ENCODE results near the gene RPS6KC1. TPM values are rescaled to one million over a fixed set of nuclear protein-coding genes. Genes with fewer than 3 reads are reported as not detected.
"Not testable (repeated sequence)": the region's sequence is repeated elsewhere in the genome, so short reads cannot be mapped to it uniquely, and the experiment has no call there.

Gene RPS6KC1
- total RNA-seq, 1 experiment from 2014 or later, result 33.4 TPM

DNA sequence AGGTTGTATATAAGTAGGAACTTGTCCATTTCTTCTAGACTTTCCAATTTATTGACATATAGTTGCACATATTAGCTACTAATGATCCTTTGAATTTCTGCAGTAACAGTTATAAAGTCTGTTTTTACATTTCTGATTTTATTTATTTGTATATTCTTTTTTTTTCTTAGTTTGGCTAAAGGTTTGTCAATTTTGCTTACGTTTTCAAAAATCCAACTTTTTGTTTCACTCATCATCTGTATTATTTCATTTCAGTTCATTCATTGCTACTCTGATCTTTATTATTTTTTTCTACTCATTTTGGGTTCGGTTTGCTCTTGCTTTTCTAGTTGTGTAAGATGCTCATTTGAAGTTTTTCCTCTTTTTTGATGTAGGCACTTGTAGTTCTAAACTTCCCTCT lies 97.9 kb downstream of the RPS6KC1 start:
- DNase-seq (ENCODE audit: extremely low read depth, low read depth), result no peak

DNA sequence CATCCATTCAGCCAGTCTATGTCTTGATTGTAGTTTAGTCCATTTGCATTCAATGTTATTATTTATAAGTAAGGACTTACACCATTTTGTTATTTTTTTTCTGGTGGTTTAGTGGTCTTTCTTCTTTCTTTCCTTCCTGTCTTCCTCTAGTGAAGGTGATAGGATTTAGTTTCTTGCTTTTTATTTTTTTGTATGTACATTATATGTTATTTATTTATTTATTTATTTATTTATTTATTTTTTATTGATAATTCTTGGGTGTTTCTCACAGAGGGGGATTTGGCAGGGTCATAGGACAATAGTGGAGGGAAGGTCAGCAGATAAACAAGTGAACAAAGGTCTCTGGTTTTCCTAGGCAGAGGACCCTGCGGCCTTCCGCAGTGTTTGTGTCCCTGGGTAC lies 99.0 kb downstream of the RPS6KC1 start:
- not testable (repeated sequence) for DNase-seq (ENCODE audit: extremely low read depth, low read depth)

DNA sequence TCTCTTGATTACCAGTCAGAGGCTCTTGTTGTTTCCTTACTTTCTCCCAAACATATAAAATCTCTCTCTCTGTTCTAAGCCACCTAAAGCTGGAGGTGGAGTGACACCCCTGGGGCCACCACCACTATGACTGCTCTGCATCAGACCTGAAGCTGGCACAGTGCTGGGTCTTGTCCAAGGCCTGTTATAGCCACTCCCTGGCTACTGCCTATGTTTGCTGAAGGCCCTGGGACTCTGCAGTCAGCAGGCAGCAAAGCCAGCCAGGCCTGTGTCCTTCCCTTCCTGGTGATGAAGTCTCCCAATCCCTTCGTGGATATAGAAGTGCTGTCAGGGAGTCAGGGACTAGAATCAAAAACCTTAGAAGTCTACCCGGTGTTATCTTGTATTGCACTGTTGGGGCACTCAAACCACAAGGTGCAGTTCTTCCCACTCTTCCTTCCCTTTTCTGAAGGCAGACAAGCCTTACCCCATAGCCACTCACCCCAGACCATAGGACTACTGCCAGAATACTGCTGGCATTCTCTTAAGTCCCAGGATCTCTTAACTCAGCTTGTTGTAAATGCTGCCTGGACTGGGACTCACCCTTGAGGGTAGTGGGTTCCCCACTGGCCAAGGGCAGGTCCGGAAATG lies 103.1 kb downstream of the RPS6KC1 start:
- no peak for DNase-seq (ENCODE audit: extremely low read depth, low read depth)

DNA sequence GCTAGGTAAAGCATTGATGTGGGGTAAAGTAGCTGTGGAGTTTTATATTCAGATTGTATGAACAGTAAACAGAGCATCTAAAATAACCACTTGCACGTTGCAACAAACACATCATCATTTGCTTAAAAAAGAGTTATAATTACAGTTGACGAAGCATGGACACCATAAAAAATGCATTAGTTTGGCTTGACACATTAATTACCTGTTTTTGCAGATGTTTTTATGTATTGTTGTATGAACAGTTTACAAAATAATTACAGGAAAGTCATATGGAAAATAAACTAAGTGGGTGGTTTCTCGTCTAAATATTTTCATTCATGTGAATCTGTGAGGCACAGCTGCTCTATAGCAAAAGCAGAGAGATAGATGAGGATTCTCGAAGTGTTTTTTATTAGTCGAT lies 108.3 kb downstream of the RPS6KC1 start:
- no peak for DNase-seq (ENCODE audit: extremely low read depth, low read depth)

DNA sequence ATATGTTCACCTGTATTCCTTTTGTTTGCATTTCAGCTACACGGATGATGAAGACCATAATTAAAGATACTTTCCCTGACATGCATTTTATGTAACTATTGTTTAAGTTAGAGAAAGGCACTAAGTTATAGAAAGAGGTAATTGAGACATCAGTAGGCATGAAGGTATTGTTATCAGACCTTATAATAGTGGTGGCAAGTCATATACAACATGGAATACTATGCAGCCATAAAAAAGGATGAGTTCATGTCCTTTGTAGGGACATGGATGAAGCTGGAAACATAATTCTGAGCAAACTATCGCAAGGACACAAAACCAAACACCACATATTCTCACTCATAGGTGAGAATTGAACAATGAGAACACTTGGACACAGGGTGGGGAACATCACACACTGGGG lies 109.4 kb downstream of the RPS6KC1 start:
- not testable (repeated sequence) for DNase-seq (ENCODE audit: extremely low read depth, low read depth)

DNA sequence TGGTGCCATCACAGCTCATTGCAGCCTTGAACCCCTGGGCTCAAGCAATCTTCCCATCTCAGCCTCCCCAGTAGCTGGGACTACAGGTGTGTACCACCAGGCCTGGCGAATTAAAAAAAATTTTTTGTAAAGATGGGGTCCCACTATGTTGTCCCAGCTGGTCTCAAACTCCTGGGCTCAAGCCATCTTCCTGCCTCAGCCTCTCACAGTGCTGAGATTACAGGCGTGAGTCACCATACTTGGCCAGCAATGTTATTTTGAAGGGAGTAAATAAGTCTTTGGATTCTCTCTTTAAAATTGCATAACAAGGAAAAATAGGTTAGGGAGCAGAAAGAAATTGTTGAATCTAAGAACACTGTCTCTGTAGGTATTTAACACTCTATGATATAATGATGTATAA lies 111.3 kb downstream of the RPS6KC1 start:
- DNase-seq (ENCODE audit: extremely low read depth, low read depth), result no peak

DNA sequence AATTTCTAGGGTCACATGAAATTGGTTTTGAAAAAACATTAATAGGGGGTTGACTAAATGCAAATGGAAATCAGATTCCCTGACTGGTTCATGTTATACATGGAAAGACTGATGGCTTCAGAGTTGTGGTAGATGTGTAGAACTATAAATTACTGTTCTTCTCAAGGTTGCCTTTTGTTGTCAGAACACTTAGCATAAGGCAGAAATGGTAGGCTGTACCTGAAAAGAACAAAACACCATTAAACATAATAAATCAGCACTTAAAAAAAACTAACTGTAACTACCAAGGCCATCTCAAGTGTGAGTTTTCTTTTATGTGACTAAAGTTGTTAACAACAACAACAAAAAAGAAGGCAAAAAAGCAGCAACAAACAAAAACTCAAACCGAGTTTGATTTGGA lies 111.8 kb downstream of the RPS6KC1 start:
- DNase-seq (ENCODE audit: extremely low read depth, low read depth), result no peak

DNA sequence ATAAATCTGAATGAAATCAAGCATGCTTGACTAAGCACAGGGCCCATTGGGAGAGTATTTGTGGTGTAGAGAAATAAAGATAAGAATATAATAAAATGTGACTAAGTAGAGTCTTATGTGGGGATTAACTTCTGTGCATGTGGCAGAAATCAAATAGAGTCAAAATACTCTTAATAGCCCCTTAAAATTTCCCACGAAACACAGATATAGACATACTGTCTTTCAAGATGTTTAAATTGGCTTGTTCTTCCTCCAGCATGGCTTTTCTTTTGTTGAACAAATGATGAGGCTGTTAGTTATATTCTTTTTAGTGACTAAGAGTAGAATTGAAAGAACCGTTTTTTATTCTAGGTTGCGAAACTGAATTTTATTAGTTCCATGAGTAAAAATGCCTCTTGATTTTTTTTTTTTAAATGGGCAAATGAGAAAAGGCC lies 112.3 kb downstream of the RPS6KC1 start:
- DNase-seq (ENCODE audit: extremely low read depth, low read depth), result no peak

DNA sequence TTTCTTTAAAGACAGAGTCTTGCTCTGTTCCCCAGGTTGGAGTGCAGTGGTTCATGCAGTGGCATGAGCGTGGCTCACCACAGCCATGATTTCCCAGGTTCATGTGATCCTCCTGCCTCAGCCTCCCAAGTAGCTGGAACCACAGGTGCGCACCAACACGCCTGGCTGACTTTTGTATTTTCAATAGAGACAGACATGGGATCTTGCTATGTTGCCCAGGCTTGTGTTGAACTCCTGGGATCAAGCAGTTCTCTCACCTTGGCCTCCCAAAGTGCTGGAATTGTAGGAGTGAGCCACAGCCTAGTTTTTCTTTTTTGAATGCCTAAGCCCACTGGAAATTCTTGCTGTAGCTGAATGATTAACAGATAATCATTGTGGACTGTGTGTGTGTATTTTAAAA lies 113.5 kb downstream of the RPS6KC1 start:
- DNase-seq (ENCODE audit: extremely low read depth, low read depth), result no peak

DNA sequence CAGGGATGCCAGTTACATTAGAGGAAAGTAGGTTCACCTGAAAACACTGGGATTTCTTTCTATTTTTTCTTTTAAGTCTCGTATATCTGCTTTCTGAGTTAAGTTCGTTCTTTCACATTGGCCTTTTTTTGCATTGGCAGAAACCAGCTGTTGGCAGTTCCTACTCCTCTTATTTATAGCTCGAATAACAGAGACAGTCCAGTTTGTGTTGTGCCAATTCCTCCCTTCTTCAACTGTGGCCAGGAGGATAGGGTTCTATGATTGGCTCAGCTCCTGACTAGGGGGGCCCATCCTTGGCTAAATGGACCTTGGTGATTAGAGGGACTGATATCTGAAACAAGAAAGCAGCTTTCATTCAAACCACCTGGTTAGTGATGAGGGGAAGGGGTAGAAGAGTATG lies 115.8 kb downstream of the RPS6KC1 start:
- no peak for DNase-seq (ENCODE audit: extremely low read depth, low read depth)

DNA sequence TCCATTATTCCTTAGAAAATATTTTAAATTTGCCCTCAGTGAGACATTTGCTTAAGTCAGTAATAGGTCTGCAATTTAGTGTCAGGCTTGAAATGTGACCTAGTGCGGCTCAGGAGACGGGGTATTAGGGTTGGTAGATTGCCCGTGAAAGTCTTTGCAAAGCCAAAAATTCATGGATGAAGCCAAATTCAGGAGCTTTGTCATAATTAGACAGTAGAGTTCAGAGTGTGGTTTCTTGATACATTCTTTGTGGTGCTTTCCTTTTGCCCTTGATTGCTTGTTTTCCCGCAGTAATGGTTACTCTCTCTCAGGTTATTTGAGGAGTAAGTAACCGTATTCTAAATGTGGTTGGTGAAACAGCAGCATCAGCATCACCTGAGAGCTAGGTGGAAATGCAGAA lies 120.7 kb downstream of the RPS6KC1 start:
- no peak for DNase-seq (ENCODE audit: extremely low read depth, low read depth)

DNA sequence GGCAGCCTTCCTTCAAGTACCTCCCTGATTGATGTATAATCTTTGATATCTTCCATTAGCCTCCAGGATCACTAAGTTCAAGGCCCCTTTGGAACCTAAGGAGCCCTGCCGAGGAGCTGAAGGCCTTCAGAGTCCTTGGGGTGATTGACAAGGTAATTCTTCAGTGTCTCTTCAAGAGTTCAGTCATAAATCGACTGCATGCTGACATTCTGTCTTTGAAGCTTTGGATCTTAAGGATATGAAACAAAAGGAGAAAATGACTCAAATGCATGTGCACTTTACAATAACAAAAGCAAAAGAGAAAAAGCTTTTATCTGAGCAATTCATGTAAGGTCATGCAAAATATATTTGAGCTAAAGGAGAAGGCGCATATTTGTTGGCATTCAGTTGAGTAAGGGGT lies 125.3 kb downstream of the RPS6KC1 start:
- DNase-seq (ENCODE audit: extremely low read depth, low read depth), result no peak

DNA sequence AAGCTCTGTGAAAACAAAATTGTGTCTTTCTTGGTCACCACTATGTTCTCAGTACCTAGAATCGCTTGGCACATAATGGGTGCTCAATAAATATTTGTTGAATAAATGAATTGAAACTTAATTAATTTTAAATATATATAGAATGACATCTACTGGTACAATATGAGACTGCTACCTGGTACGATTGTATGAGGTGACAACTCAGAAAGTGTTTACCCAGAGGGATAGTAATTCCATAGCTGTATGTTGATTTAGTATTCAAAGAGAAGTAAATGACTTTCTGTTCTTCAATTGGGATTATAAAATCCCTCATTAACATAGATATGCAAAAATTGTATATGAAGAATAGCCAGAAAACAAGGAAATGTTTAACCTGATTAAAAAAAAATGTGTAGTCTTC lies 128.7 kb downstream of the RPS6KC1 start:
- no peak for DNase-seq (ENCODE audit: extremely low read depth, low read depth)

DNA sequence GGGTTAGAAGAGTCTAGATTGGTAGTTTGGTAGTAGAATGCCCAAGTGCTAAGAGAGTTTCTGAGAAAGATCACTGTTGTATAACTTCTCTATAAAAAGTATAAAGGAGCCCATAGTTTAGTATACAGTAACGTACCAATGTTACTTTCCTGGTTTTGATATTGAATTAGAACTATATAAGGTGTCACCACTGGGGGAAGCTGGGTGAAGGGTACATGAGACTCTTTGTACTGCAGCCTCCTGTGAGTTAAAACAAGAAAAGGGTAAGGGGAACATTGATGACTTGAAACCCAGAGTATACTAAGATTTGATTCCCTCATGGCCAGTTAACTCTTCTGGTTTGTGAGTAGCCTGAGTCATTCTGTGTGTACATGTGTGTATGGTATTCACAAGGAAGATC lies 129.8 kb downstream of the RPS6KC1 start:
- no peak for DNase-seq (ENCODE audit: extremely low read depth, low read depth)

DNA sequence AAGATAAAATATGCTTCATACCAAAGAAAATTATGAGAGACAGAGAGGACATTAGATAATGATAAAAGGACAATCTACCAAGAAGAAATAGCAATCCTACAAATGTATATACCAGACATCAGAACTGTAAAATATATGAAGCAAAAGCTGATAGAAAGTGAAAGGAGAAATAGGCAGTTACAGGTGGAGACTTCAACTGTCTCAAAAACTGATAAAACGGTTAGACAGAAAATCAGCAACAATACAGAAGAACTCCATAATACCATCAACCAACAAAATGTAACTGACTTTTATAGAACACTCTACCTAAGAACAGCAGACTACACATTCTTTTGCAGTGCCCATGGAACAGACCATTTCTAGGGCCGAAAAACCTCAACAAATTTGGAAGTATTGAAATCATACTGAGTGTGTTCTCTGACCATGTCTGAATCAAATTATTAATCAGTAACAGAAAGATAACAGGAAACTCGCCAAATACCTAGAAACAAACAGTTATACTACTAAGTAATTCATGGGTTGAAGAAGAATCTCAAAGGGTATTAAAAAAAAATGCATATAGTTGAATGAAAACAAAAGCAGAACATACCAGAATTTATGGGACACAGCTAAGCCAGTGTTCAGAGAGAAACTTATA lies 132.1 kb downstream of the RPS6KC1 start:
- DNase-seq (ENCODE audit: extremely low read depth, low read depth), result no peak

DNA sequence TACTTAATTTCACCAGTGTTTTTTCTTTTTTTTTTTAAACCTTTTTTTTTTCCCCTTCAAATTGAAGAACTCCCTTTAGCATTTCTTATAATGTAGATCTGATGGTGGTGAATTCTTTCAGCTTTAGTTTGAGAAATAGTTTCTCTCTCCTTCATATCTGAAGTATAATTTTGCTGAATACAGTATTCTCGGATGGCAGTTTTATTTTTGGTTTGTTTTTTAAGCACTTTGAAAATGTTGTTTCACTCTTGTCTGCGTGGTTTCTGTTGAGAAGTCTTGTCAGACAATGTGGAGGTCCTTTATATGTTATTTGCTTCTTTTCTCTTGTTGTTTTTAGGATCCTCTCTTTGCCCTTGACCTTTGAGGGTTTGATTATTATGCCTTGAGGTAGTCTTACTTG lies 135.1 kb downstream of the RPS6KC1 start:
- DNase-seq (ENCODE audit: extremely low read depth, low read depth), result no peak

DNA sequence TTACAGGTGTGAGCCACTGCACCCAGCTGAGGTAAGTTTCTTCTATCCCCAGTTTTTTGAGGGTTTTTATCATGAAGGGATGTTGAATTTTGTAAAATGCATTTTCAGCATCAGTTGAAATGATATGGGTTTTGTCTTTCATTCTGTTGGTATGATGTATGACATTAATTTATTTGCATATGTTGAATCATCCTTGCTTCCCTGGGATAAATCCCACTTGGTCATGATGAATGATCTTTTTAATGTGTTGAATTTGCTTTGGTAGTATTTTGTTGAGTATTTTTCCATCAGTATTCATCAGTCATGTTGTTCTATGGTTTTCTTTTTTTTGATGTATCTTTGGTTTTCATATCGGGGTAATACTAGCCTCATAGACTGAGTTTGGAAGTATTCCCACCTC lies 141.0 kb downstream of the RPS6KC1 start:
- DNase-seq (ENCODE audit: extremely low read depth, low read depth), result no peak

DNA sequence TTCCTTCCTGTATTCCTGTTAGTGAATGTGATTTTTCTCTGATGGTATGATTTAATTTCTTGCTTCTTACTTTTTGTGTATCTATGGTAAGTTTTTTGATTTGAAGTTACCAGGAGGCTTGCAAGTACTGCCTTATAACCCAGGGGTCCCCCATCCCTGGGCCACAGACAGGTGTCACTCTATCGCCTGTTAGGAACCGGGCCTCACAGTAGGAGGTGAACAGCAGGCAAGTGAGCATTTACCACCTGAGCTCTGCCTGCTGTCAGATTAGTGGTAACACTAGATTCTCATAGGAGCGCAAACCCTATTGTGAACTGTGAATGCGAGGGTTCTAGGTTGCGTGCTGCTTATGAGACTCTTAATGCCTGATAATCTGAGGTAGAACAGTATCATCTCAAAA lies 143.3 kb downstream of the RPS6KC1 start:
- DNase-seq (ENCODE audit: extremely low read depth, low read depth), result no peak

DNA sequence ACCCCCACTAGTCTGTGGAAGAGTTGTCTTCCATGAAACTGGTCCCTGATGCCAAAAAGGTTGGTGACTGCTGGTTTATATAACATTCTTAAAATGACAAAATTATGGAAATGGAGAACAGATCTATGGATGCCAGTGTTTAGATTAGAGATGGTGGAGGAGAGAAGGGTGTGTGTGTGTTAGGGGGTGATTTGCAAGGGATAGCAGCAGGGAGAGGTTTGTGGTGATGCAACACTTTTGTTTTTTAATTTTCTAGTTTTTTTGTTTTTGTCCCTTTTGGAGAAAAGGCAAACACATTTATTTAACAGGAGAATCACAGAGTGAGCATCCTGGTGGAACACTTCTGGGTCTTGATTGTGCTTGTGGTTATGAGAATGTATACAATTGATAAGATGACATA lies 143.8 kb downstream of the RPS6KC1 start:
- DNase-seq (ENCODE audit: extremely low read depth, low read depth), result no peak

DNA sequence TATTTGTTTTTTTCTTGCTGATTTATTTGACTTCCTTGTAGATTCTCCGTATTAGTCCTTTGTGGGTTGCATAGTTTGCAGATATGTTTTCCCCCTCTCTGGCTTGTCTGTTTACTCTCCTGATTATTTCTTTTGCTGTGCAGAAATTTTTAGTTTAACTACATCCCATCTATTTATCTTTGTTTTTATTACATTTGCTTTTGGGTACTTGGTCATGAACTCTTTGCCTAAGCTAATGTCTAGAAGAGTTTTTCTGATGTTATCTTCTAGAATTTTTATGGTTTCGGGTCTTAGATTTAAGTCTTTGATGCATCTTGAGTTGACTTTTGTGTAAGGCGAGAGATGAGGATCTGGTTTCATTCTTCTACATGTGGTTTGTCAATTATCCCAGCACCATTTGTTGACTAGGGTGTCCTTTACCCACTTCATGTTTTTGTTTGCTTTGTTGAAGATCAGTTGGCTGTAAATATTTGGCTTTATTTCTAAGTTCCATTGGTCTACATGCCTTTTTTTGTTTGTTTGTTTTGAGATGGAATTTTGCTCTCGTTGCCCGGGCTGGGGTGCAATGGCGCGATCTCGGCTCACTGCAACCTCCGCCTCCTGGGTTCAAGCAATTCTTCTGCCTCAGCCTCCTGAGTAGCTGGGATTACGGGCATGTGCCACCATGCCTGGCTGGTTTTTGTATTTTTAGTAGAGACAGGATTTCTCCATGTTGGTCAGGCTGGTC lies 145.4 kb downstream of the RPS6KC1 start:
- DNase-seq (ENCODE audit: extremely low read depth, low read depth), result not testable (repeated sequence)

DNA sequence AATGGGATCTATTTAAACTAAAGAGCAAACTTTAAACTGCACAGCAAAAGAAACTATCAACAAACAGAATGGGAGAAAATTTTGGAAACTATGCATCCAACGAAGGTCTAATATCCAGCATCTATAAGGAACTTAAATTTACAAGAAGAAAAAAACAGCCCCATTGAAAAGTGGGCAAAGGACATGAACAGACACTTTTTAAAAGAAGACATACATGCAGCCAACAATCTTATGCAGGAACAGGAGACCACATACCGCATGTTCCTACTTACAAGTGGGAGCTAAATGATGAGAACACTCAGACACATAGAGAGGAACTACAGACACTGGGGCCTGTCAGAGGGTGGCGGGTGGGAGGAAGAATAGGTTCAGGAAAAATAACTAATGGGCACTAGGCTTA lies 149.6 kb downstream of the RPS6KC1 start:
- no peak for DNase-seq (ENCODE audit: extremely low read depth, low read depth)

All from NCI-H460 (cell line).